Non-pigmented ciliary epithelial cell (primary cell): ENCODE data around the gene DEPP1.

ENCODE experiments used
- DNase-seq: peaks from one replicate; pipeline ENCODE4 v3.0.0-alpha.2; 2010; ENCODE audit warnings: low read depth

The DEPP1 gene

DNA sequence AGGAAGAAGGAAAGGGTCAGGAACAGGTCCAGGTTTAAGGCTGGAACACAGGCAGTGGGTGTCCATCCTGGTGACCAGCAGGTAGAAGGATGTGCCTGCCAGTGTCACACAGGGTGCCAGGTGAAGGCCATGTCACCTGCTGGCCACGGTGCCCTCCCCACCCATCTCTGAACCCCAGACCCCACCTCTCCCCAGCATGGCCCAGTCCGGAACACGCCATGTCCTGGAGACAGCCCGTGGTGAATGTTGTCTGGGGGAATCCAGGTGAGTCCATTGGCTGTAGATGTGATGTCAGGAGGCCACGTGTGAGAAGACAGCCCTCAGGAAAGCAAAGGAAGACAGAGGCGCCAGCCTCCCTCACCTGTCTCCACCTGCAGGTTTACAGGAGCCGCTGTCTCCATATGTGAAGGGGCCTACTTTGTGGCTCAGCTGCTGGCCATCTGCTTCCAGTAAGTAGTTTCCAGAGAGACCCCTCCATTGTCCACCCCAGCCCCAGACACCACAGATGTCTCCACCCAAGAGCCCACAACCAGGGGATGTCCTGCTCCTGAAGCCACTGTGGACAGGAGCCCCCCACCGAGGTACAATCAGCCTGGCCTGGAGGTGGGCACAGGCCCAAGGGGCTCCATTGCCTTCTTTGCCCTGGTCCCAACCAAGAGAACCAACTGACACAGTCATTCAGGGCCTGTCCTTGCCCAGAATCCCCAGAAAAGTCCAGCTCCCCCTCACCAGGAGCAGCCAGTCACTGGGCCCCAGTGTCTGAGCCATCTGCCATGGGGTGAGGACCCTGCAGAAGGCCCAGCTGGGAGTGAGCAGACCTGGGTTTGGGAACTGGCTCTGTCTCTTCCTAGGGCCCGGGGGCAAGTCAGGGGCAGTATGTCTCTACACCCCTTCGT is 46.7 kb downstream of the DEPP1 start:
- no peak for DNase-seq

GRCh38 chr10:44930904-44931620 is 47.5 kb downstream of the DEPP1 start:
- no peak for DNase-seq

- DNase-seq, result no peak
Observed at GRCh38 chr10:44929356-44930255, 49.0 kb downstream of the DEPP1 start.

- no peak for DNase-seq
Observed at GRCh38 chr10:44928462-44928861, 50.1 kb downstream of the DEPP1 start.

- DNase-seq, result no peak
Observed at GRCh38 chr10:44927352-44927751, 51.3 kb downstream of the DEPP1 start.

DNA sequence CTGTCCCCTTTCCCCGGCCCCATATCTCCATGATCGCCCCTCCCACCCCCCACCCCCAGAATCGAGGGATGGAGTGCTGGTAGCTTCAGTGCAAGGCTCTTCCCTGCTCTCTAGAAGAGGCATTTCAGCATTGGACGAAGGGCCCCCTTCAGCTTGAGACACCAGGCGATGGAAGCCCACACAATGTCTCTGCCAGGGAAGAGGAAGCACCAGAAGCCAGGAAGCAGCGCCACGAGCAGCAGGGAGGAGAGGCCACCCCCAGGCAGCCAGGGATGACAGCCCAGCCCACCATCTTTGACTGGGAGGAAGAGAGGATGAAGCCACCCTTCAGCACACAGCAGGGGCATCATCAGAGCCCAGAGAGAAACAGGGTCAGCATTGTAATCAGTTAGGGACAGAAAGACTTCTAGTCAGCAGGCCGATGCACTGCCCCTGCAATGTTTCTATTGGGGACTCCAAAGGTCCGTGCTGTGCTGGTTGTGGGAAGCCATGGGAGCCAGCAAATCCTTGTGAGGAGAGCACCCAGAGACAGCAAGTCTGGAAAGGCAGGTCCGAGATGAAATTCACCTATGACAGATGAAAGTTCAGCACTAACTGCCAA is 51.8 kb downstream of the DEPP1 start:
- no peak for DNase-seq
